HepG2 (cell line): ENCODE measurements around the gene SDC4.

Experiments used
- CBX2 ChIP-seq, 2 experiments: fragments of 200-600 bp in 1 of 2; sonication (generic); formaldehyde crosslinking in 1 of 2; IDR thresholded peaks; 2 replicates each; pipeline versions ENCODE4 v1.7.0 to v1.8.1; 2018 to 2022; ENCODE audit warnings: low read depth in 2 of 2, low read length in 1 of 2, mild to moderate bottlenecking in 1 of 2, missing genetic modification reagents in 1 of 2
- EZH2 ChIP-seq: conservative IDR thresholded peaks from 2 replicates; pipeline ENCODE4 v1.6.1; 2012; ENCODE audit warnings: mild to moderate bottlenecking, low read depth, low read length, moderate library complexity
- HHEX ChIP-seq: IDR thresholded peaks from 2 replicates; pipeline ENCODE4 v1.6.1; 2016; ENCODE audit warnings: control low read depth
- JUNB ChIP-seq: sonication (generic); formaldehyde crosslinking; IDR thresholded peaks from 2 replicates; pipeline ENCODE4 v1.8.0; 2022; ENCODE audit warnings: missing genetic modification reagents, mild to moderate bottlenecking, borderline replicate concordance
- KAT7 ChIP-seq: IDR thresholded peaks from 2 replicates; pipeline ENCODE4 v1.6.1; 2018; ENCODE audit warnings: borderline replicate concordance, missing compliant biosample characterization
- RBAK ChIP-seq: sonication (generic); formaldehyde crosslinking; IDR thresholded peaks from 2 replicates; pipeline ENCODE4 v1.5.1; 2020; ENCODE audit warnings: mild to moderate bottlenecking, missing genetic modification reagents
- TF ChIP-seq, protein P1 (sequence below): sonication (generic); formaldehyde crosslinking; IDR thresholded peaks from 2 replicates; pipeline ENCODE4 v1.5.0; 2020; ENCODE audit warnings: mild to moderate bottlenecking, missing genetic modification reagents, moderate library complexity
- TF ChIP-seq, protein P2 (sequence below): sonication (generic); formaldehyde crosslinking; IDR thresholded peaks from 2 replicates; pipeline ENCODE4 v1.5.0; 2020; ENCODE audit warnings: mild to moderate bottlenecking, missing genetic modification reagents

DNA sequence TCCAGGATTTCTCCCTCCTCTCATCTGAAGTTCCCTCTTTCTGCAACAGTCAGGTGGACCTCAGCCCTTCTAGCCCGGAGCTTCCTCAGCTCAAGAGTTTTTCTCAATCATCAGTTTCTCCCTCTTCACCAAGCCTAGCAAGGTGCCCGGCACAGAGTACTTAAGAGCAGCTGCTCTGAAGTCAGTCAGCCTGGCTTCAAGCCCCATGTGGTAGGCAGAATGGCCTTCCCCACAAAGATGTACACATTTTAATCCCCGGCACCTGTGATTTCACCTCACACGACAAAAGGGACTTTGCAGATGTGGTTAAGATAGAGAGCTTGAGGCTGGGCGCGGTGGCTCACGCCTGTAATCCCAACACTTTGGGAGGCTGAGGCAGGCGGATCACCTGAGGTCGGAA, 56.7 kb downstream of the SDC4 start:
- TF ChIP-seq EZH2 (no peak), JUNB (CRISPR knock-in tag) (no peak), RBAK (no peak), HHEX (CRISPR knock-in tag) (no peak), KAT7 (CRISPR knock-in tag) (no peak), CBX2 (IDR thresholded peaks at IDR 0.05; ENCODE audit: low read depth, low read length) (no peak), CBX2 (CRISPR knock-in tag; IDR thresholded peaks at IDR 0.05; ENCODE audit: low read depth) (no peak)
- TF ChIP-seq, protein P1, sequence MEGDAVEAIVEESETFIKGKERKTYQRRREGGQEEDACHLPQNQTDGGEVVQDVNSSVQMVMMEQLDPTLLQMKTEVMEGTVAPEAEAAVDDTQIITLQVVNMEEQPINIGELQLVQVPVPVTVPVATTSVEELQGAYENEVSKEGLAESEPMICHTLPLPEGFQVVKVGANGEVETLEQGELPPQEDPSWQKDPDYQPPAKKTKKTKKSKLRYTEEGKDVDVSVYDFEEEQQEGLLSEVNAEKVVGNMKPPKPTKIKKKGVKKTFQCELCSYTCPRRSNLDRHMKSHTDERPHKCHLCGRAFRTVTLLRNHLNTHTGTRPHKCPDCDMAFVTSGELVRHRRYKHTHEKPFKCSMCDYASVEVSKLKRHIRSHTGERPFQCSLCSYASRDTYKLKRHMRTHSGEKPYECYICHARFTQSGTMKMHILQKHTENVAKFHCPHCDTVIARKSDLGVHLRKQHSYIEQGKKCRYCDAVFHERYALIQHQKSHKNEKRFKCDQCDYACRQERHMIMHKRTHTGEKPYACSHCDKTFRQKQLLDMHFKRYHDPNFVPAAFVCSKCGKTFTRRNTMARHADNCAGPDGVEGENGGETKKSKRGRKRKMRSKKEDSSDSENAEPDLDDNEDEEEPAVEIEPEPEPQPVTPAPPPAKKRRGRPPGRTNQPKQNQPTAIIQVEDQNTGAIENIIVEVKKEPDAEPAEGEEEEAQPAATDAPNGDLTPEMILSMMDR: no peak
- TF ChIP-seq, protein P2, sequence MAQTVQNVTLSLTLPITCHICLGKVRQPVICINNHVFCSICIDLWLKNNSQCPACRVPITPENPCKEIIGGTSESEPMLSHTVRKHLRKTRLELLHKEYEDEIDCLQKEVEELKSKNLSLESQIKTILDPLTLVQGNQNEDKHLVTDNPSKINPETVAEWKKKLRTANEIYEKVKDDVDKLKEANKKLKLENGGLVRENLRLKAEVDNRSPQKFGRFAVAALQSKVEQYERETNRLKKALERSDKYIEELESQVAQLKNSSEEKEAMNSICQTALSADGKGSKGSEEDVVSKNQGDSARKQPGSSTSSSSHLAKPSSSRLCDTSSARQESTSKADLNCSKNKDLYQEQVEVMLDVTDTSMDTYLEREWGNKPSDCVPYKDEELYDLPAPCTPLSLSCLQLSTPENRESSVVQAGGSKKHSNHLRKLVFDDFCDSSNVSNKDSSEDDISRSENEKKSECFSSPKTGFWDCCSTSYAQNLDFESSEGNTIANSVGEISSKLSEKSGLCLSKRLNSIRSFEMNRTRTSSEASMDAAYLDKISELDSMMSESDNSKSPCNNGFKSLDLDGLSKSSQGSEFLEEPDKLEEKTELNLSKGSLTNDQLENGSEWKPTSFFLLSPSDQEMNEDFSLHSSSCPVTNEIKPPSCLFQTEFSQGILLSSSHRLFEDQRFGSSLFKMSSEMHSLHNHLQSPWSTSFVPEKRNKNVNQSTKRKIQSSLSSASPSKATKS (CRISPR knock-in tag): no peak
